ENCODE data around the gene NUBP2.

- TF ChIP-seq RAD51 (IDR thresholded peaks at IDR 0.05) (no peak), POU2F2 (IDR thresholded peaks at IDR 0.05; ENCODE audit: borderline replicate concordance, low read depth, low read length) (no peak), IRF3 (IDR thresholded peaks at IDR 0.05) (no peak), CTCF (IDR thresholded peaks at IDR 0.05 in 2 of 3, conservative IDR thresholded peaks at IDR 0.05 in 1 of 3; ENCODE audit: control insufficient read depth in 2 of 3, extremely low read depth in 1 of 3, insufficient read depth in 1 of 3, low read depth in 3 of 3, low read length in 3 of 3) (no peak), NFYA (IDR thresholded peaks at IDR 0.05; ENCODE audit: borderline replicate concordance, low read depth, low read length) (no peak), HDGF (IDR thresholded peaks at IDR 0.05) (no peak), GABPA (IDR thresholded peaks at IDR 0.05; ENCODE audit: low read depth) (no peak), ZNF687 (IDR thresholded peaks at IDR 0.05) (no peak), MEF2B (IDR thresholded peaks at IDR 0.05; ENCODE audit: partially characterized antibody, poor library complexity, severe bottlenecking) (no peak)
Measured at GRCh38 chr16:1765826-1766225, 16.9 kb upstream of the NUBP2 start.
